ENCODE measurements around the gene FBXO17.
"Not testable (repeated sequence)": the region's sequence is repeated elsewhere in the genome, so short reads cannot be mapped to it uniquely, and the experiment has no call there.

FBXO17 gene

DNA sequence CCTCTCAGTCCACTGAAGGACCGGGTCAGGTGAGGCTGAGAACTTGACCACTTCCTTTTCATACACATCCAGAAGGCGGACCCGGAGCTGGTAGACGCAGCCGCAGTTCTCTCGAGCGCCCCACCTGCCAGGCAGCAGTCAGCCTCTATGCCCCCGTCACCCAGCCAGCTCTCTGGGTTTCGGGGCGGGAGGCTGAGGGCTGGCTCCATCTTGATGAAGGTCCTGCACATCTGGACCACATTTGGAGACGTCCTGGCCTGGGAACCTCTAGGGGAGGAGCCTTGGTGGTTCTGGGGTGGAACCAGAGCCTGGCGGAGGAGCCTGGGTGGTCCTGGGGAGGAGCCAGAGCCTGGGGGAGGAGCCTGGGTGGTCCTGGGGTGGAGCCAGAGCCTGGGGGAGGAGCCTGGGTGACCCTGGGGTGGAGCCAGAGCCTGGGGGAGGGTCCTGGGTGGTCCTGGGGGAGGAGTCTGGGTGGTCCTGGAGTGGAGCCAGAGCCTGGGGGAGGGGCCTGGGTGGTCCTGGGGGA, 30.5 kb downstream of the FBXO17 start:
- no peak for DNase-seq (ENCODE audit: low spot score)

DNA sequence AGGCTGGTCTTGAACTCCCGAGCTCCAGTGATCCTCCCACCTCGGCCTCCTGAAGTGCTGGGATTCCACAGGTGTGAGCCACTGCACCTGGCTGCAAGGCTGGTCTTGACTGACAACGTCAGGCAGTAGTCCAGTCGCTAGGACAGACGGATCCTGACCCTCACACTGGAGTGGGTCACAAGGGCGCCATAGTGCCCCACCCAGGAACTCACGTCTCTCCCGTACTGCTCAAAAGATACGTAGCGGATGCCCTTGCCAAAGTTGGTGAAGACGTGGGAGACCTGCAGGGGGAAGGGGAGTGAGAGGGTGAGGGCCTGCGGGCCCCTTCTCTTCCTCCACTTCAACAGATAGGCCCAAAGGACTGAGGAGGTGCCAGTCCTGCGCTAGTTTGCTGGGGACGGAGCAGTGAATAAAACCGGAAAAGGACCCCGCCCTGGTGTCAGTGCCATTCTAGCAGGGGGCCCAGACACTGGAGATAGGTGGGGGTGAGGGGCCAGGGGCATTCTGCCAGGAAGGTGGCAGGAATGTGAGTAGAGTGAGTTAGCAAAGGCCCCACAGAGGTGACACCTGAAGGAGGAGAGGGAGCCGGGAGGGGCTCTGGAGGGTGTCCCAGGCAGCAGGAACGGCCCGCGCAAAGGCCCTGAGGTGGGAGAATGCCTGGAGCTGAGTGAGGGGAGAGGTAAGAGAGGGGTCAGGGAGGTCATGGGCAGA, 32.9 kb downstream of the FBXO17 start:
- no peak for DNase-seq (ENCODE audit: low spot score)

DNA sequence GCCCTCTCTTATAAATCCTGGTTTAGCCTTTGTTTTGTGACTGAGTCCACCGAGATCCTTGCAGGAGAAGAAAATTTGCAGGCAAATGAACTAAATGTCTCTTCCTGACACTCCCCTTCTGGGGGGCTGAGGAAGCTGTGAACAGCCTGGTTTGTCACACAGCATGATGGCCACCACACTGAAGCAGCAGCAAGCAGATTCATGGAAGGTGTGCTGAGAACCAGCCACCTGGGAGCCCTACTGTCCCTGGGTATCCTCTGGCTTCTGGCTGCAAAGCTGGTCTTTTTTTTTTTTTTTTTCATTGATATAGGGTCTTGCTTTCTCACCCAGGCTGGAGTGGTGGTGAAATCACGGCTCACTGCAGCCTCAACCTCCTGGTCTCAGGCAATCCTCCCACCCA, 33.6 kb downstream of the FBXO17 start:
- DNase-seq (ENCODE audit: low spot score) = no peak

- not testable (repeated sequence) for DNase-seq (ENCODE audit: low spot score)
Observed at GRCh38 chr19:38941466-38941865, 34.1 kb downstream of the FBXO17 start.

DNA sequence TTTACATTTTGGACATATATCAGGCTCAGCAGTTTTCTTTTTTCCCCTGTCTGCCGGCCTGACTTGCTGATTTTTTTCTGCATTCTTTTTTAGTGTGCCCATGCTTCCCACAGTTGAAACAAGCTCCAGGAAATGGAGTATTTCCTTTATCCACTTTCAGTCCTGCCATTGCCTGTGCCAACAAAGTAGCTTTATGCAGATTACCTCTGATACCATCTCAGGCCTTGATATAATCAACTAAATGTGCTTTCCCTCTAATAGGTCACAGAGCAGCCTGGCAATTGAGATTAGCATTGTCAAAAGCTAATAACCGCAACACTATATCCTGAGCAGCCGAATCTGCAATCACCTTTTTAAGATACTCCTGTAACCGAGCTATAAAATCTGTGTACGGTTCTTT, 35.6 kb downstream of the FBXO17 start:
- DNase-seq (ENCODE audit: low spot score) = no peak

DNA sequence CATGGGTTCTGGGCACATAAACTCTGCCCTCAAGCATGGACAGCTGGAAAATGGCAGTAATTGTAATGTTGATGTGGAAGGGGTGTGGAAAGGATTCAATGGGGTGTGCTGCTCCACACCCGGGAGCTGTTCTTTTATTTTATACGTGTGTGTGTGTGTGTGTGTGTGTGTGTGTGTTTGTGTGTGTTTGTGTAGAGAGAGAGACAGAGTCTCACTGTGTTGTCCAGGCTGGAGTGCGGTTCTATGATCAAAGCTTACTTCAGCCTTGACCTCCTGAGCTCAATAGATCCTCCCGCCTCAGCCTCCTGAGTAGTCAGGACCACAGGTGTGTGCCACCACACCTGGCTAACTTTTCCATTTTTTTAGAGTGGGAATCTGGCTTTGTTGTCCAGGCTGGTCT, 42.0 kb downstream of the FBXO17 start:
- DNase-seq (ENCODE audit: low spot score) = no peak

GRCh38 chr19:38932425-38933179, 42.9 kb downstream of the FBXO17 start:
- no peak for DNase-seq (ENCODE audit: low spot score)

GRCh38 chr19:38931521-38931793, 44.1 kb downstream of the FBXO17 start:
- no peak for DNase-seq (ENCODE audit: low spot score)

DNA sequence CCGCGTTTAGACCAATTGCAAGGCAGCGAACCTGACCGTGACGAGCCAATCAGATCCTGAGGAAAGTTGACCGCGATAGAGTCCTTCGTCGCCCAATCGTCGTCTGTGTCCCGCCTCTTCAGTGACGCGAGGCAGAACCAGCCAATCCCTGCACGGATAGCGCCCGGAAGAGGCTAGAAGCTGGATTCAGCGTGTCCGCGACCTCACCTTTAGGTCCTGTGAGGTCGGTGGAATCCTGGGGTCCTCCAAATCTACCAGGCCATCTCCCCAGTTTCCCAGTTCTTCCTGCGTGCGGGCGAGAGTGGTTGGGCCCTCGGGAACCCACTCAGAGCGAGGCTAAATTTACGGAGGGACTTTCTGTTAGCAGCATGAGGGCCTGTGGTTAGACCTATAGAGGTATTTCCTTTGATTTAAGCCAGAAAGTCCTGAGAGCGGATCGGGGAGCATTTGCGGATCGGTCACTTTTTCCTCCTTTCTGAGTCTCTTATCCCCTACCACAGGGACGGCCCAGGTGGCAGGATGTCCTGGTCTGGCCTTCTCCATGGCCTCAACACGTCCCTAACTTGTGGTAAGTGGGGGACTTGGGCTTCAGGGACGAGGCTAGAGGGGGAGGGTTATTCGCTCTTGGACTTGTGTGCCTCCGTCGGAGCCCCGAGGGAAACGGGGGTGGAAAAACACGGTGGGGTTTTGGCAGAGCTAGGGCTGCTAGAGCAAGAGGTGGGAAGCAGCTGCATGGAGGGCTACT, 44.6 kb downstream of the FBXO17 start, which contains the start of gene MRPS12:
Gene MRPS12 (plus strand): TSS at position 169 of the 745 bp plus-strand sequence. CDS start 351 bp downstream, at position 520.
- peak; percentile 99 for DNase-seq (ENCODE audit: low spot score)

DNA sequence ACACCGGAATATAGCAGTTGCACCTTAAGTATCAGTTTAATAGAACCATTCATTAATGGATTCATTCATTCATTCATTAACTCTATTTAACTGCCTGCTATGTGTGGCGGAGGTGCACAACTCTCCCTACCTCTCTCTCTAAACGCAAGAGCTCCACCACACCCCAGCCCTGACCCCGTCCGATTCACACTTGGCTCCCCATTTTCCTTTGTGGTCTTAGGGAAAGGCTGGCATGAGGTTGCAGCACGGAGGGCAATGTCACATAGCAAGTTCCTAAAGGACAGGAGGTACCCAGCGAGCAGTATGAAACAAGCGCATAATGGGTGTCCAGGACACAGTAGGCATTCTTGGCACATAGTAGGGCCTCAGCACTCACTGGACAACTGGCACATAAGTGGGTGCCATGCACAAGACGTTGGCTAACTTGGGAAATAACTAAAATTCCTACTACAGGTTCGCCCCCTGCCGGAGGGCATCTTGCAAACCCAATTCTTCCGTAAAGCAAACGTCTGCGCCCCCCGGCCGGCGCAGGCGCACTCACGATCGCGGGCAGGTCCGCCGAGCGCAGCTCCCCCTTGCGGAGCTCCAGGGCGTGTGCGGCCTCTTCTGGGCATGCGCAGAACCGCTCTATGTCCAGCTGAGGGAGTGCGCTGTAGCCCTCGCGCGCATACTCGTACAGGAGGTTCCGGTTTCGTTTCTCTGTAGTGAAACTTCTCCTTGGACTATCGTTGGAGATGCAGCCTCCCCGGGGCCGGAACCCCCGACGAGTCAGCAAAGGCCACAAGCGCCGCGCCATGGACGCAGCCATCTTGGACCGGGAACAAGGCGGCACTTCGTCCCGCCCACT, 45.4 kb downstream of the FBXO17 start, which contains the start of gene SARS2:
Gene SARS2 (minus strand): TSS at position 835 of the 847 bp plus-strand sequence. CDS start 27 bp downstream, at position 808.
- DNase-seq (ENCODE audit: low spot score) = peak; percentile 96

- no peak for DNase-seq (ENCODE audit: low spot score)
Observed at GRCh38 chr19:38928391-38929001, 47.0 kb downstream of the FBXO17 start.

DNA sequence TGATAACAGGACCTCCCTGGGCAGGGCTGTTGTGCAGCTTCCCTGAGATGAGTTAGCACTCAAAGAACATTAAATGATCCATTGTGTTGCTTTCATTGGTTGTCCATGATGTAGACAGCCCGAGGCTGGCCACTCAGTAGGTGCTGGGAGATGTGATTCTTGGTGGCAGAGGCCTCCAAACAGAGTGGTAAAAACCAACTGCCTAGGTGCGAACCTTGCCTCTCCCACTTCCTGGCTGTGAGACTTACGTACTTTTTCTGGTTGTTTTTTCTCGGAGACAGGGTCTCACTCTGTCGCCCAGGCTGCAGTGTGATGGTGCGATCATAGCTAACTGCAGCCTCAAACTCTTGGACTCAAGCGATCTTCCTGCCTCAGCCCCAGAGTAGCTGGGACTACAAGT, 51.2 kb downstream of the FBXO17 start:
- no peak for DNase-seq (ENCODE audit: low spot score)

- DNase-seq (ENCODE audit: low spot score) = no peak
Observed at GRCh38 chr19:38922482-38922881, 53.1 kb downstream of the FBXO17 start.

DNA sequence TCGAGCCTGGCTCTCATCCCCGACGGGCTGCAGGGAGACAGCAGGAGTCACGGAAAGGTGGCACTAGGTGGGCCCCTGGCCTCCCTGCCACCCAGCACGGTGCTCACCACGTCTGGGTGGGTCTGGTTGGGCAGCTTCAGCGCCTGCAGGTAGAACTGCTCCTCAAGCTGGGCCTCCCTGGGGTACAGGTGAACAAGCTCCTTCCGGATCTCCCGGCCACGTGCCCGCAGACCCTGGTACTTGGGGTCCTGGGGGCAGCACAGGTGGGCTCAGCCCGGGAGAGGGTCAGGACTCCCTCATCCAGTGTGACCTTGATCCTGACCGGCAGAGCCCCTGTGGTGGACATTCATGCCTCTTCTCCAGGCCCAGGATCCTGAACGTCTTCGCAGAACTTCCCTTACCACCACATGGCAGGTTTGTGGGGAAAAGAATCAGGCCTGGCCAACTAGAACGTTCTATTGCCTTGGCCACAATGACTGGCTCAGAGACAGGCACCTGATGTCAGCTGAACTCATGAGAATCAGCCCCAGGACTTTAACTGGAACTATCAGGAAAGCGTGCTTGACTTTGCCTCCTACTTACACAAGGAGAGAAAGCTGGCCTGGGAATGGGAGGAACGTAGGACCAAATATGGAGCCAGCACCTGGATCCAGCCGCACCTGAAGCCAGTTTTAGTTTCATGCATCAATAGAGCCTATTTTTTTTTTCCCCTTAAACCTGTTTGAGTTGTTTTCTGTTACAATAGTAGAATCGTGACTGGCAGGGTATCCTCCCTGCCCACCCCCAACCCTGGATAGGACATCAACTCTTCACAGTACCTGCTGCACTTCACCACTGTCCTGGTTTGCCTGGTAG, 53.9 kb downstream of the FBXO17 start:
- no peak for DNase-seq (ENCODE audit: low spot score)

- no peak for DNase-seq (ENCODE audit: low spot score)
Observed at GRCh38 chr19:38920602-38921419, 54.7 kb downstream of the FBXO17 start.

DNA sequence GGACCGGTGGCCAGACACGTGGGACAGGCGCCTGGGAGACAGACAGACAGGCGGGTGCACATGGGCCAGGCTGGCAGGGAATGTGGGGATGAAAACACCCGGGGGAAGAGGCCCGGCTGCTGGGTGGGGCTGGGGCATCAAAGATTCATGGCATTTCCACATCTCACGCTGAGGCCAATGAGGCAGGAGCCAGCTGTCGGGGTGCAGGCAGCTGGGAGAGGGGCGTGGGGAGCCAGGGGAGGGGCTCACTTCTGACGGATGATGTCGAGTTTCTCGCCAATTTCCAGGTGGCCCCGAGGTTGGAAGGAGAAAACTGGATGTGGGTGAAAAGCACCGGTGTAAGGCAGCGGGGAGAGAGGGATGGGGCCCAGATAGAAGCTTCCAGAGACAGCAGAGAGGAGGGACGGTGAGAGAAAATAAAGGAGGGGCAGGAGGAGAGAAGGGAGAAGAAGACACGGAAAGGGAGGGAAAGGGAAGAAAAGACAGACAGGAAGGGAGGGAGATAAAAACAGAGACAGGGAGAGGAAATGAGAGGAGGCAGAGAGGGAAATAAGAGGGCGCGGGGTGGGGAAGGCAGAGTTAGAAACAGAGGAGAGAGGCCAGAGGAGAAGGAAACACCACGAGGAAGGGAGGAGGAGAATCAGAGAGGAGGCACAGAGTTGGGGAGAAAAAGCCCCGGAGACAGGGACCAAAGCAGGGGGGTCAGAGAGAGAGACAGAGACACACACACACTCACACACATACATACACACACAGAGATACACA, 55.5 kb downstream of the FBXO17 start:
- no peak for DNase-seq (ENCODE audit: low spot score)

GRCh38 chr19:38918526-38918925, 57.0 kb downstream of the FBXO17 start:
- DNase-seq (ENCODE audit: low spot score) = no peak

DNA sequence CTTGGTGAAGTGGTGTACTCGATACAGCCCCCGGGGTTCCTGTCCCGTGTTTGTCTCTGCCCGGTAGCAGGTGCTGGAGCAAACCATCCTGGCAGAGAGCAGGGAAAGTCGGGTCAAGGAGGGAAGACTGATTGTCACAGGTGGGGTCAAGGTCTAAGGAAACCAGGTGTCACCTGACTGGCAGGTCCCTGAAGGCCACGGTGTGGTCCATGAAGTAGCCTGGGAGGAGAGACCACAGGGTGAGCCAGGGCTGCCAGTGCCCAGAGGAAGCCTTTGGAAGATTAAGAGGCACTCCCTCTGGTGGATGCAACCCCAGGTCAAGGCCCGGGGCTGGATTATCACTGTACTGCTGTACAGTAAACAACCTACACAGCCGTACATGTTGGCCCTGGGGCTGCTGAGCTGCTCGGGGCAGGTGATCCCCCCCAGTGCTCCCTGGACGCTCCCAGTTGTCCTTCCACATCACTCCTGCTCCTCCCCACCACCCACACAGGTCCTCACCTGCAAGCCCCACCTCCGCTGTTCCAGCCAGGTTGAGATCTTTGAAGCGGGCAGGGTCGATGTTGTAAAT, 57.5 kb downstream of the FBXO17 start:
- peak; percentile 19 for DNase-seq (ENCODE audit: low spot score)

Data from RKO (cell line).